DND-41 (cell line): ENCODE results near the gene ZBED1.

Source experiments
- ATAC-seq: fragments of 200-7000 bp; cut with Tn5 transposase; 3 replicates; pipeline ENCODE4 v1.9.1; 2021; ENCODE audit warnings: low read depth; ENCODE audit not compliant: insufficient read depth
- DNase-seq: peaks from one replicate; pipeline ENCODE4 v3.0.0-alpha.2; 2020
- H2AFZ ChIP-seq: 2 replicates; pipeline ENCODE4 v1.6.0; 2012; ENCODE audit warnings: low read depth, low read length
- H3K27ac ChIP-seq: 2 replicates; pipeline ENCODE4 v1.5.1; 2012; ENCODE audit warnings: low read length, inconsistent platforms
- H3K27me3 ChIP-seq: fragments of 200-600 bp; sonication (generic); 2 replicates; pipeline ENCODE4 v1.6.0; 2012; ENCODE audit warnings: low read length, mild to moderate bottlenecking, inconsistent platforms; ENCODE audit not compliant: insufficient read depth, poor library complexity
- H3K36me3 ChIP-seq: 2 replicates; pipeline ENCODE4 v1.5.1; 2012; ENCODE audit warnings: low read length, inconsistent platforms; ENCODE audit not compliant: insufficient read depth
- H3K4me1 ChIP-seq: 2 replicates; pipeline ENCODE4 v1.5.1; 2012; ENCODE audit warnings: mild to moderate bottlenecking, low read length; ENCODE audit not compliant: insufficient read depth
- H3K4me2 ChIP-seq: 2 replicates; pipeline ENCODE4 v1.6.0; 2012; ENCODE audit warnings: mild to moderate bottlenecking, moderate library complexity, low read length, inconsistent platforms; ENCODE audit not compliant: insufficient read depth
- H3K4me3 ChIP-seq, 2 experiments: fragments of 200-600 bp in 1 of 2; shearing (Covaris generic) in 1 of 2; 2 replicates each; pipeline ENCODE4 v1.5.1; 2012 to 2016; ENCODE audit warnings: inconsistent platforms in 2 of 2, low read length in 2 of 2, mild to moderate bottlenecking in 2 of 2, low read depth in 1 of 2, moderate library complexity in 1 of 2
- H3K79me2 ChIP-seq: 2 replicates; pipeline ENCODE4 v1.6.0; 2012; ENCODE audit warnings: low read length, inconsistent platforms; ENCODE audit not compliant: insufficient read depth
- H3K9ac ChIP-seq: 2 replicates; pipeline ENCODE4 v1.6.0; 2012; ENCODE audit warnings: low read depth, mild to moderate bottlenecking, inconsistent platforms, low read length, moderate library complexity
- H3K9me3 ChIP-seq: 2 replicates; pipeline ENCODE4 v1.5.1; 2012; ENCODE audit warnings: low read length, moderate library complexity, mild to moderate bottlenecking, inconsistent platforms; ENCODE audit not compliant: insufficient read depth, severe bottlenecking
- H4K20me1 ChIP-seq: 2 replicates; pipeline ENCODE4 v1.6.0; 2012; ENCODE audit warnings: low read length; ENCODE audit not compliant: insufficient read depth
- CTCF ChIP-seq: IDR thresholded peaks from 2 replicates; pipeline ENCODE4 v1.5.1; 2012; ENCODE audit warnings: borderline replicate concordance, low read length, moderate library complexity, mild to moderate bottlenecking; ENCODE audit not compliant: poor library complexity, severe bottlenecking; ENCODE audit errors: extremely low read depth
- EZH2 ChIP-seq: IDR thresholded peaks from 3 replicates; pipeline ENCODE4 v1.6.1; 2012; ENCODE audit warnings: borderline replicate concordance, low read depth, mild to moderate bottlenecking, moderate library complexity, low read length, inconsistent platforms; ENCODE audit not compliant: severe bottlenecking

Gene ZBED1

GRCh38 chrX:2547736-2548135 lies 47.0 kb upstream of the ZBED1 start:
- Histone ChIP-seq H3K79me2 (no peaks in the 10 kb centered on the region), H3K4me1 (no peaks in the 10 kb centered on the region; the same call in 1 of the 2 replicates), H3K9ac (no peak overlapping the region), H4K20me1 (no peaks in the 10 kb centered on the region), H3K4me2 (no peak overlapping the region), H3K36me3 (no peaks in the 10 kb centered on the region), H2AFZ (no peak overlapping the region), H3K27me3 (no peaks in the 10 kb centered on the region), H3K4me3 (no peak overlapping the region), H3K9me3 (peaks cover 1% of the 10 kb centered on the region), H3K27ac (no peak overlapping the region)
- no peak for ATAC-seq
- DNase-seq = peak; percentile 11
- no peak for TF ChIP-seq CTCF
- TF ChIP-seq EZH2 = no peak

DNA sequence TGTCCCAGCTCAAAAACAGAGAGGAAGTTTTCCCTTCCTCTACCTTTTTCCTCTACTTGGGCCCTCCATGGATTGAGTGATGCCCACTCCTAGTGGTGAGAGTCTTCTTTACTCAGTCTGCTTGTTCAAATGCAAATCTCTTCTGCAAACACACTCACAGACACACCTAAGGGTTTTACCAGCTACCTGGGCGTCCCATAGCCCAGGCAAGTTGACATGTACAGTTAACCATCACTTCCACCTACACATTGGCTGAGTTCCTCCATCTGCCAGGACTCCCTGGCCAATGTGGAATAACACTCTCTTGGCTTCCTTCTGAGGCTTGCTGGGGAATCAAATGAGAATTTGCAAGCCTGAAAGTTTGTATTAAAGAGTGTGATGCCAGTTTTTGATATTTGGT lies 45.7 kb upstream of the ZBED1 start:
- no peaks in the 10 kb centered on the region for H3K36me3 ChIP-seq
- H3K4me1 ChIP-seq = no peaks in the 10 kb centered on the region; the same call in 1 of the 2 replicates
- H3K79me2 ChIP-seq = no peaks in the 10 kb centered on the region
- no peak overlapping the region for H3K4me2 ChIP-seq
- DNase-seq = no peak
- no peak overlapping the region for H3K27ac ChIP-seq
- no peaks in the 10 kb centered on the region for H3K27me3 ChIP-seq
- H3K9ac ChIP-seq = no peak overlapping the region
- H4K20me1 ChIP-seq = no peaks in the 10 kb centered on the region
- ATAC-seq = no peak
- no peak for TF ChIP-seq EZH2
- no peak for TF ChIP-seq CTCF
- peaks cover 1% of the 10 kb centered on the region for H3K9me3 ChIP-seq
- H2AFZ ChIP-seq = no peak overlapping the region
- H3K4me3 ChIP-seq = no peak overlapping the region

- Histone ChIP-seq H3K4me1 (no peaks in the 10 kb centered on the region; the same call in 1 of the 2 replicates), H3K4me3 (no peak overlapping the region), H3K9ac (no peak overlapping the region), H3K27me3 (no peaks in the 10 kb centered on the region), H4K20me1 (no peaks in the 10 kb centered on the region), H3K79me2 (no peaks in the 10 kb centered on the region), H3K36me3 (no peaks in the 10 kb centered on the region), H2AFZ (no peak overlapping the region), H3K27ac (no peak overlapping the region), H3K4me2 (no peak overlapping the region), H3K9me3 (peaks cover 1% of the 10 kb centered on the region)
- TF ChIP-seq EZH2 (no peak), CTCF (no peak)
- ATAC-seq (no peak), DNase-seq (no peak)
Observed at GRCh38 chrX:2545144-2545543, 44.4 kb upstream of the ZBED1 start.

GRCh38 chrX:2542826-2543521 lies 42.2 kb upstream of the ZBED1 start:
- H3K9ac ChIP-seq = no peak overlapping the region
- H3K9me3 ChIP-seq = peaks cover 1% of the 10 kb centered on the region
- TF ChIP-seq CTCF (no peak), EZH2 (no peak)

More at GRCh38 chrX:2542826-2543521, 42.2 kb upstream of the ZBED1 start:
- Histone ChIP-seq H3K27me3 (no peaks in the 10 kb centered on the region), H4K20me1 (no peaks in the 10 kb centered on the region), H3K36me3 (no peaks in the 10 kb centered on the region), H3K4me1 (no peaks in the 10 kb centered on the region; the same call in 1 of the 2 replicates), H3K27ac (no peak overlapping the region), H3K79me2 (no peaks in the 10 kb centered on the region), H3K4me2 (no peak overlapping the region), H3K4me3 (no peak overlapping the region), H2AFZ (no peak overlapping the region)
- ATAC-seq (no peak), DNase-seq (no peak)
